Small intestine (tissue), 7 donors: ENCODE measurements around the gene HOXA5. TPM values are rescaled to one million over a fixed set of nuclear protein-coding genes. Genes with fewer than 3 reads are reported as not detected.

Experiments used
- DNase-seq, 2 donors: peaks; one replicate each; pipeline versions ENCODE4 v3.0.0 to v3.0.0-alpha.2; 2013
- FAIRE-seq: peaks from 2 replicates; lab custom pipeline; 2012; peaks lifted over from hg19 to GRCh38; lab: Jason Lieb, UNC
- H3K27ac ChIP-seq, 3 donors: one replicate each; pipeline ENCODE4 v1.5.1; 2013; ENCODE audit warnings: low read length in 2 of 3, mild to moderate bottlenecking in 2 of 3, control low read depth in 1 of 3, inconsistent platforms in 1 of 3, low read depth in 1 of 3, moderate library complexity in 1 of 3
- H3K27me3 ChIP-seq, 3 donors: one replicate each; pipeline ENCODE4 v1.6.1; 2013; ENCODE audit warnings: low read length in 3 of 3, inconsistent platforms in 1 of 3; ENCODE audit not compliant: control insufficient read depth in 3 of 3, insufficient read depth in 3 of 3
- H3K36me3 ChIP-seq, 3 donors: one replicate each; pipeline ENCODE4 v1.6.1; 2013; ENCODE audit warnings: low read length in 3 of 3, inconsistent platforms in 1 of 3, low read depth in 1 of 3, mild to moderate bottlenecking in 1 of 3, moderate library complexity in 1 of 3; ENCODE audit not compliant: control insufficient read depth in 3 of 3, insufficient read depth in 2 of 3
- H3K4me1 ChIP-seq, 3 donors: one replicate each; pipeline ENCODE4 v1.6.1; 2013; ENCODE audit warnings: low read length in 2 of 3, inconsistent platforms in 1 of 3, low read depth in 1 of 3, mild to moderate bottlenecking in 1 of 3, moderate library complexity in 1 of 3; ENCODE audit not compliant: control insufficient read depth in 3 of 3, insufficient read depth in 2 of 3
- H3K4me3 ChIP-seq, 3 donors: one replicate each; pipeline ENCODE4 v1.5.1; 2013; ENCODE audit warnings: low read length in 3 of 3, control low read depth in 1 of 3, inconsistent platforms in 1 of 3, low read depth in 1 of 3, mild to moderate bottlenecking in 1 of 3, moderate library complexity in 1 of 3
- H3K9me3 ChIP-seq, 2 donors: one replicate each; pipeline ENCODE4 v1.6.1; 2013; ENCODE audit warnings: low read depth in 1 of 2, low read length in 1 of 2; ENCODE audit not compliant: control insufficient read depth in 2 of 2, insufficient read depth in 1 of 2
- WGBS, 3 donors: extraction: QIAGEN DNeasy Blood & Tissue Kit; methylation state at CpG; one replicate each; pipeline ENCODE4 v1.1.7; 2013; 5-methylcytosine and 5-hydroxymethylcytosine counted together
- polyA plus RNA-seq, 4 donors: library from polyadenylated mRNA; stranded (reverse) in 3 of 4; unstranded in 1 of 4; fragments of 200-250 nt in 3 of 4; fragments of 120-200 nt in 1 of 4; gene quantifications; one replicate each; pipeline versions ENCODE4 v1.2.1 to v1.2.3, GENCODE V29; 2013
- donor health status: healthy with polysubstance abuse.
- donor health status: control.
- donor health status: control.
- donor health status: Bipolar disorder and iron deficiency.
- donor health status: healthy.

Gene HOXA5
- polyA plus RNA-seq, 4 donors, result 0.45 to 44.0 (median 5.1) TPM

DNA sequence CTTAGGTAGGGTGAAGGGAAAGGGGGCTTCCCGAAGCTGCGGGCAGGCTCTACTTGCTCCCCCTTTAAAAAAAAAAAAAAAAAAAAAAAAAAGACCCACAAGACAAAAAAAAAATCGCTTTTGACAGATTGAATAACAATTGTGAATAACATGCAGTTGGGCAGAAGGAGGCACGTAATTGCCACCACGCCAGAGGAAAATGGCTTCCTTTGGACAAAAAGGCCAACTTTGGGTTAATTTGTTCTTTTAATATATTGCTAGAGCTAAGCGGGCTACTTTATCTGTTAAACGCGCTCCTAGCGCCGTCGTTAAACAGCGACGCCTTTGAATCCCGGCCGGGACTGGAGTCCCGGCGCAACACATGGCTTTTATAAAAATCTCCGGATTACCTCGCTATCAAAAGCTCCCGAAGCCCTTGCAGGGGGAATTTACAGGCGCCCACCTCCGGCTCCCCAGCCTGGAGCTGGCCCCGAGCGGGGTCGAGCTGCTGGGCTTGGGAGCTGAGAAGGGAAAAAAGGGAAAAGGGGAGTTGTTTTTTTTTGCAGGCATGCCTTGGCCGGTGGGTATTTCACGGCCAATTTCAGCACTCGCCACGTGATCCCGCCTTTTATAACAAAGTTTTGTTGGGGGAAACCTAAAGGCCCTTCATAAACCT is 40.3 kb upstream of the HOXA5 start:
- Histone ChIP-seq H3K27ac (peak overlapping the region in 1 of 3 donors; percentile 22), H3K27me3 (peaks cover 9 to 96% (median 80%) of the 10 kb centered on the region in 3 donors), H3K4me1 (peaks cover 2 to 18% (median 4%) of the 10 kb centered on the region in 3 donors), H3K4me3 (peak overlapping the region; percentile 50 to 70 (median 54)), H3K9me3 (peaks cover 0 to 11% of the 10 kb centered on the region in 2 donors), H3K36me3 (no peaks in the 10 kb centered on the region)
- DNase-seq (peak in 1 of 2 donors; percentile 49), FAIRE-seq (no peak)
- WGBS, 3 donors, result 2 to 5% (median 4%) methylated on average over 30 of the region's 30 CpGs

DNA sequence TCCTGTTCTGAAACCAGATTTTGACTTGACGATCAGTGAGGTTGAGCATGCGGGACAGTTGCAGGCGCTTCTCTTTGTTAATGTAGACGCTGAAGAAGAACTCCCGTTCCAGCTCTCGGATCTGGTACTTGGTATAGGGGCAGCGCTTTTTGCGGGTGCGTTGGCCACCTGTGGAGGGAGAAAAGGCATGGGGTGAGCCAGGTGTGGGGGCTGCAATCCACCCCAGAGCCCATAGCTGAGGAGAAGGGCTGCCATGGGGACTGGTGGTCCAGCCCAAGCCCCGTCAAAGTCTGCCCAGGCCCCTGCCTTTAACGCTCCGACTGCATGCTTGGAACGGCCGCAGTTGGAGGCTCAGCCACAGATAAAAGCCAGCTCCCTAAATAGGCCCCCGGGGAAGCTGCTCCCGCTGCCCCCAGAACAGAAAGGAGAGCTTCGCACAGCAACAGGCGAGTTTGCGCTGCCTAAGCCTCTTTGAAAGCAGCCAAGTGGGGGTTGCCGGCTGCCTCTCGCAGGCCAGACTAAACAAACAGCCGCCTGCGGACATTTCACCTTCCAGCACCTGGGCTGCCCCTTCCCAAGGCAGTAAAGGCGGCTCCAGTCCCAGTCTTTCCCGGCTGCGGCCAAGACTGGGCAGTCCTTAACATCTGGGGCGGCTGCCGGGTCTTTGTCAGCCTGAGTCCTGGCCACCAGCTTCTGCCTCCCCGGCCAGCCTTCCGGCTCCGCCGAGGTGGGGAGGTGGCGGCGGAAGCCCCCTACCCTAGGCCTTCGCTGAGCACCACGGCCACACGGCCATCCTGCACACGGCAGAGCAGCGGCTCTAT is 39.6 kb upstream of the HOXA5 start:
- no peak for FAIRE-seq
- WGBS, 3 donors, result 10 to 12% (median 11%) methylated on average over 38 to 39 of the region's 39 CpGs
- peaks cover 2 to 14% (median 4%) of the 10 kb centered on the region in 3 donors for H3K4me1 ChIP-seq

DNA sequence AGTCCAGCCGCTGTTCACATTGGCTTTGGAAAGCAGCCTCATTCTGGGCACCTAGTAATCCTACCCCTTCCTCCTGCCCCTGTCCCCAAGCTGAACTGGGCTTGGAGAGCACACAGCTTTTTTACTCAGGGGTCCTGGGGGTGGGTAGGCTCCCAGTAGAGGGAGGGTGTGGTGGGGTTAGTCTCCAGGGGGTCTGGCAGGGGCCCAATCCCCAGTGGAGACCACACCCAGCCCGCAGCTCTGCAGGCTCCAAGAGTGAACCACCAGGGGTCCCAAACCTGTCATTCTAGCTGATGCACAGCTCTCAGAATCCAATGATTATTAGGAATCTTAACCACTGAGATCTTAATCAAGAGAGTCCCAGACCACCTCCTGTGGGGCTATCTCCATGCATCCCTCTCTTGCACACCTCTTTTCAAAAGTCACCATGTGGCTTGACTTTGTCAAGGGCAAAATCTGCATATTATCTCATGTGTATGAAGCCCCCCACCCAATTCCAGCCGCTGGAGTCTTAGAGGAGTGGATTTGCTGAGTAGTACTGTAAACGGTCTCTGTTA is 38.9 kb upstream of the HOXA5 start:
- 24 to 45% (median 24%) methylated on average over 4 of the region's 4 CpGs for WGBS, 3 donors
- peaks cover 2 to 12% (median 4%) of the 10 kb centered on the region in 3 donors for H3K4me1 ChIP-seq
- H3K9me3 ChIP-seq, result peaks cover 0 to 11% of the 10 kb centered on the region in 2 donors
- FAIRE-seq (no peak), DNase-seq (no peak)
- peak overlapping the region in 1 of 3 donors; percentile 54 for H3K4me3 ChIP-seq
- no peaks in the 10 kb centered on the region for H3K36me3 ChIP-seq
- no peak overlapping the region for H3K27ac ChIP-seq
- peaks cover 9 to 96% (median 76%) of the 10 kb centered on the region in 3 donors for H3K27me3 ChIP-seq

More for the DNA sequence above, 39.6 kb upstream of the HOXA5 start:
- Histone ChIP-seq H3K4me3 (peak overlapping the region in 2 of 3 donors; percentile 54 to 70), H3K27ac (no peak overlapping the region), H3K36me3 (no peaks in the 10 kb centered on the region), H3K27me3 (peaks cover 9 to 96% (median 77%) of the 10 kb centered on the region in 3 donors), H3K9me3 (peaks cover 0 to 11% of the 10 kb centered on the region in 2 donors)
- no peak for DNase-seq

DNA sequence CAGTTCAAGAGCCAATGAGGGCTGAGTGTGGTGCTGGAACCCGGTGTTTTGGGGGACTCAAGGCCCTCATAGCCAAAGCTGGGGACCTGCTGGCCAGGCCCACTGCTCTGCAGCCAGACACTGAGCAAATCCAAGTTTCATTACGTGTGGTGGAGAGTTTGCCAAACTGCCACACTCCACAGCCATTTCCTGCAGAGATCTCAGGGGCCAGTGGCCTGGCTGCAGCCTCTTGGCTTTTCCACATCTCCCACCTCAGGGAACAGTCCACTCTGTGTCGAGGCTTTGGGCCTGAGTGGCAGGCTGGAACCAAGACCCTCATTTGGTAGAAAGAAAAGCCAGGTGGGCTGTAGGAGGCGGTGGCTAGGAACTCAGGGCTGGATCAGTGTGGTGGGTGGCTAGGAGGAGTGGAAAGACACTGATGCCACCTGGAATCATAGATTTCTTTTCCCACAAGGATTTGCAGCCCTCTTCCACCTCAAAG is 38.4 kb upstream of the HOXA5 start:
- Histone ChIP-seq H3K36me3 (no peaks in the 10 kb centered on the region), H3K9me3 (peaks cover 0 to 11% of the 10 kb centered on the region in 2 donors), H3K4me1 (peaks cover 2 to 12% (median 4%) of the 10 kb centered on the region in 3 donors), H3K27me3 (peaks cover 9 to 97% (median 77%) of the 10 kb centered on the region in 3 donors), H3K4me3 (no peak overlapping the region), H3K27ac (peak overlapping the region in 1 of 3 donors; percentile 32)
- WGBS, 3 donors, result 32 to 46% (median 39%) methylated on average over 4 of the region's 4 CpGs
- FAIRE-seq (no peak), DNase-seq (no peak)

DNA sequence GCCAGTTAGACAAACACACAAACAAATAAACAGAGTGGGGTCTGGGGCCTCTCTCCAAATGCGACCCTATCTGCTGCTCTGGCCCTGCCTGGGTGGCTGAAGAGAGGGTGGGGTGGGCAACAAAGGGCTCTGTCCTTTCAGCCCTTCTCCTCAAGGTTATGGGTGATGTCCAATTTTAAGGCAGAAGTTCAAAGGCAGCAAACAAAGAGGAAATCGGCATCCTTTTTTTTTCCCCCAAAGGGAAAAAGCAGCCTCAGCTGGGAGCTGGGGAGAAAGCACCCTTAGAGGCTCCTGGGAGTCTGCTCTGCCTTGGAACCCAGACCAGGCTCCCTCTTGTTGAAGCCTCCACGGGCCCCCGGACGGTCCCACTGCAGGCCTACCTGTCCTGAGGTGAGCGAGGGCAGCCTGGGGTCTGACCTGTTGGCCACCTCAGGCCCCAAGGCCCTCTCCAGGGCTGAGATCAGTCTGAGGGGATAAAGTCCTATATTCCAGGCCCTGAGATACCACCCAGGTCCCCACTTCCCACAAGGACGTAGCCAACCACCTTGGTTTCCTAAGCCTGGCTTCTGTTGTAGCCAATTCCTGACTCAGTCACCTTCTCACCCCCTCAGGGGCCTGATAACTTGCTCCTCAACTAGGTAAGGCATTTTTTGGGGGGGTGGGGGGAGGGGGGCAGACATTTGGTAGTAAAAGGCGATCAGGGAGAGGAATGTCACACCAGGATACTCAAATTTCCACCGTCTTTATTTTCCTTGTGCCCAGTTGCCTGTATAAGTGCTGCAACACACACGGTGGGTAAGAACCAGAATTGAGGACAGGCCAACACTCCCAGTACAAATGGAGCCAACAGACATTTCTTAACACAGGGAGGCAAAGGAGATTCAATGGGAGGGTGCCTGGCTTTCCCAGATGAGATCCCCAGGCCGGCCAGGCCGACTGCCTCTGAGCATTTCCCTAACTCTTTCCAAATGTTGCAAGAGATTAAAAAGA is 37.2 kb upstream of the HOXA5 start:
- Histone ChIP-seq H3K36me3 (no peaks in the 10 kb centered on the region), H3K4me1 (peaks cover 2 to 12% (median 4%) of the 10 kb centered on the region in 3 donors), H3K9me3 (peaks cover 0 to 13% of the 10 kb centered on the region in 2 donors), H3K27ac (peak overlapping the region in 1 of 3 donors; percentile 70), H3K4me3 (no peak overlapping the region), H3K27me3 (peaks cover 9 to 98% (median 73%) of the 10 kb centered on the region in 3 donors)
- 44 to 57% (median 54%) methylated on average over 12 of the region's 12 CpGs for whole genome bisulfite sequencing, 3 donors
- DNase-seq (no peak), FAIRE-seq (no peak)

DNA sequence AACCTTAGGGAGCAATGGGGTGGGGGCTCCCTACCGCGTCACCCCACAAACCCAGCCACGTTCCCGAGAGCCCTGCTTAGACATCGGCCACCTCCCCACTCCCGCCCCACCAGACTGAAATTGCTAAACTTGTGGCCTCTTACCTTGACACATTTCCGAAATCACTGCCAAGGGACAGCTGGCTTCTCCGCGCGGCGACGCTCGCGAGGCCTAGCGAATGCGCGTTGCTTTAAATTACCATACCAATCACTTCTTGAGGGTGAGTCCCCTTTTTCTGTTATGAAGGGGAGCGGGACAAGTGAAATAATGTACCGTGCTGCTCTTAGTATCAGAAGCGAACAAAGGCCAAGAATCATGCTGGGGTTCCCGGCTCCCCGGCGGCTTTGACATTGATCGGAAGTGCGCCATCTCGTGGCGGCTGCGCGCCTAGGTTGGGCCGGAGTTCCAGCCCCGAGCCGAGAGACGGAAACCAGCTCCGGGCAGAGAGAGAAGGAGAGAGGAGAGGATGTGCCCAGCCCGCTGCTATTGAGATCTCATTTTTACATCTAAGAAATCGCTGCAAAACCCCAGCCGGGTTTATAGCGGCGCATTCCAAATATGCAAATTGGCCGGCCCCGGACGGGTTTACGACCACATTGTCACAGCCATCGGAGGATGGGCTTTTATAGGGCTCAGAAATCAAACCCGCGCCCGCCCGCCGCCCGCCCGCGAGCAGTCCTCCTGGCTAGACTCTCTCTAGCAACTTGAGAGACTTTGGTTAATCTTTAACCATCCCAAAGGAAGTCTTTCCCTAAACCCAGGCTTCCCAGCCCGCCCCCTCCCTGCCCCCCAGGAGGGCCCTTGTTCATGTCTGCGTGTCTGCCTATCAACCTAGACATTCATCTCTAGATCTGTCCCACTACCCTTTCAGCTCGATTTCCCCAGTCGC is 36.3 kb upstream of the HOXA5 start:
- peaks cover 0 to 8% of the 10 kb centered on the region in 2 donors for H3K9me3 ChIP-seq
- no peaks in the 10 kb centered on the region for H3K36me3 ChIP-seq
- DNase-seq, result peak; percentile 68 to 92
- peak overlapping the region in 2 of 3 donors; percentile 24 to 48 for H3K4me3 ChIP-seq
- peak overlapping the region in 1 of 3 donors; percentile 70 for H3K27ac ChIP-seq
- WGBS, 3 donors, result 7 to 15% (median 9%) methylated on average over 56 of the region's 56 CpGs
- no peak for FAIRE-seq
- peaks cover 7 to 98% (median 73%) of the 10 kb centered on the region in 3 donors for H3K27me3 ChIP-seq
- H3K4me1 ChIP-seq, result peaks cover 2 to 12% (median 3%) of the 10 kb centered on the region in 3 donors

DNA sequence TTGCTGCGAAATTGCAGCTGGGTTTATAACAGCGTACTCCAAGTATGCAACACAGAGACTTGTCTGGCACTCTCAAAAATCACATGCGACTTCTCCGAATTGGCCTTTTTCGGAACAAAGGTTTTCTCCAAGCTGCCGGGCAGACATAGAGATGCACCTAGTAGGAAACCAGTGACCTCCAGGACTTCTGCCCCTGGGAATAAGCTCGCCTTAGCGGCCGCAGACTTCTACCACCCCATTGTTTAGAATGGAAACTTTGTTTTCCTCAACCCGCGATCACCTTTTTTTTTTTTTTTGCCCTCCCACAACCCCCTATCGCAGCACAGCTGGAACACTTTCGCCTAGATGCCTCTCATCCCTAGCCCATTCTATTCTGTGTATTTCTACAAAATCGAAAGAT is 35.5 kb upstream of the HOXA5 start:
- DNase-seq (no peak), FAIRE-seq (no peak)
- Histone ChIP-seq H3K4me1 (peaks cover 0 to 18% (median 0%) of the 10 kb centered on the region in 3 donors), H3K4me3 (peak overlapping the region in 2 of 3 donors; percentile 24 to 48), H3K36me3 (no peaks in the 10 kb centered on the region), H3K27ac (peak overlapping the region in 1 of 3 donors; percentile 70), H3K9me3 (peaks cover 0 to 8% of the 10 kb centered on the region in 2 donors), H3K27me3 (peaks cover 10 to 99% (median 77%) of the 10 kb centered on the region in 3 donors)
- 28 to 43% (median 39%) methylated on average over 14 of the region's 14 CpGs for WGBS, 3 donors
